ENCODE data around the gene SPATA32.

GRCh38 chr17:45308016-45308365 is 46.1 kb upstream of the SPATA32 start:
- TF ChIP-seq, protein P1, sequence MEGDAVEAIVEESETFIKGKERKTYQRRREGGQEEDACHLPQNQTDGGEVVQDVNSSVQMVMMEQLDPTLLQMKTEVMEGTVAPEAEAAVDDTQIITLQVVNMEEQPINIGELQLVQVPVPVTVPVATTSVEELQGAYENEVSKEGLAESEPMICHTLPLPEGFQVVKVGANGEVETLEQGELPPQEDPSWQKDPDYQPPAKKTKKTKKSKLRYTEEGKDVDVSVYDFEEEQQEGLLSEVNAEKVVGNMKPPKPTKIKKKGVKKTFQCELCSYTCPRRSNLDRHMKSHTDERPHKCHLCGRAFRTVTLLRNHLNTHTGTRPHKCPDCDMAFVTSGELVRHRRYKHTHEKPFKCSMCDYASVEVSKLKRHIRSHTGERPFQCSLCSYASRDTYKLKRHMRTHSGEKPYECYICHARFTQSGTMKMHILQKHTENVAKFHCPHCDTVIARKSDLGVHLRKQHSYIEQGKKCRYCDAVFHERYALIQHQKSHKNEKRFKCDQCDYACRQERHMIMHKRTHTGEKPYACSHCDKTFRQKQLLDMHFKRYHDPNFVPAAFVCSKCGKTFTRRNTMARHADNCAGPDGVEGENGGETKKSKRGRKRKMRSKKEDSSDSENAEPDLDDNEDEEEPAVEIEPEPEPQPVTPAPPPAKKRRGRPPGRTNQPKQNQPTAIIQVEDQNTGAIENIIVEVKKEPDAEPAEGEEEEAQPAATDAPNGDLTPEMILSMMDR (IDR thresholded peaks at IDR 0.05): no peak
- no peak for TF ChIP-seq EP300 (IDR thresholded peaks at IDR 0.05)
- TF ChIP-seq POLR2A (IDR thresholded peaks at IDR 0.05): no peak

Measured in ovary (tissue), 3 donors.